Measurements from ENCODE around the gene RPP25L.

The RPP25L gene

DNA sequence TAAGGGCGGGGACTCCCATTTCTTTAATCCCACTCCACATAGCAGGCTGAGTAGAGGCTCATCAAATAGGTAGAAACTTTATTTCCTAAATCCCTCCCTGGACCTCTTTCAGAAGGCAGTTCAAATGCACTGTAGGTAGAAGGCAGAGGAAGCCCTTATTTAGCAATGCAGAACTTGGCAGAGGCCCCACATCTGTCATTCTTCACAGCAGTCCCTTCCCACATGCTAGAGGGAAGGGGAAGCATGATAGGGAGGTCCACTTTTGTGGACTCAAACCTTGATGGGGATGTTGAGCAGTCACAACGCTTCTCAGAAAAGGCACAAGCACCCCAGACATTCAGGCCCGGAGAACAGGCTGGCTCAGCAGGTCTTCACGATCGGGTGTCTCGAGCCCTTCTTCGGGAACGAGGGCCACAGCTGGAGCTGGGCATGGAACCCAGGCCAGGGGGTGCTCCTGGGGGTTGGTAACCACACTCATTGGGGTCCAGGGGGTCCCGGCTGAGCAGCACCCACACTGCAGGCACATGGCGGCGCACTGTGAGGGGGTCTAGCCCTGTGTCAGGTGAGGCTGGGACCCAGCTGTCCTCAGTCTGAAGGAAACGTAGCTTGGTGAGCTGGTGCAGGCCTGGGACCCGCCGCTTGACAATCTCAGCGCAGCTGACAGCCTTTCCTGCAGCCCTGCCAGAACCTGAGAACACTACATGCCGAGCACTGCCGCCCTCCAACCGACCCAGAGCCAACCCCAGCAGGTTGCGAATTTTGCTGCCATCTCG is 1.3 kb downstream of the RPP25L start:
- no peak for DNase-seq

DNA sequence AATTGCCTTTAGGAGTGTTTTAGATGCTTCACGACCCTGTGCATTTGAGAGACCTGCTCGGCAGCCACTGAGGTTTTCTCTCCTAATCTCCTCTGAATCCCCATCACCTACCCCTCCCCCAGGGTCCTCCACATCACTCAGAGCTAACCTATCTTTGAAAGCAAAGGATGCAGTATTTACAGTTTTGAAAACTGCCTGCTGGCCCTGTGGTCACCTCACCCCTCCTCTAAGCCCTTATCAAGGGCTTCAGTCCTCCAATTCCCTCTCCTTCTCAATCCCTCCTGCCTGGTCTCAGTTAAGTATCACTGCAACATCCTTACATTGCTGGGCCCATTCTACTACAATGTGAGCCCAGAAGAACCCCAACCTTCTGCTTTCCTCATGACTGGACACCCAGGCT is 4.6 kb downstream of the RPP25L start:
- DNase-seq: no peak

- DNase-seq: no peak
Observed at GRCh38 chr9:34606905-34607304, 5.0 kb downstream of the RPP25L start.

GRCh38 chr9:34606190-34606589 is 5.7 kb downstream of the RPP25L start:
- no peak for DNase-seq

- DNase-seq: peak; percentile 81 to 83
Observed at GRCh38 chr9:34603610-34604231, 8.2 kb downstream of the RPP25L start.

GRCh38 chr9:34601937-34602573 is 9.8 kb downstream of the RPP25L start:
- DNase-seq: no peak

DNA sequence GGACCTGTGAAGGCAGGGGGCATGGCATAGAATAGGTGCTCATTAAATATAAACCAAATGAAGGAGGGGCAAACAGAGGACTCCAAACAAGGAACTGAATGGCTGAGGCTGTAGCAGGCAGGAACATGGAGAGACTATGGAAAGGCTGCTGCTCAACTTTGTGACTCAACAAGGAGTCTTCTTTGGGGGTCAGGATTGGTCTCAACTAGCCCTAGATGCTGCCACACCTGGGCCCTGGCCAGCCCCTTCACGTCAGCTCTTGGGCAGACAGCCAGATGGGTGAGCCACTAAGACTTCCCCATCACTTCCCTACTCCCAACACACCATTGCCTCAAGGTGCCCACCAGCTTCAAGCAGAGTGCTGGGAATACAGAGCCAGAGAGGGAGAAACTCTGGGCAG is 11.0 kb downstream of the RPP25L start:
- DNase-seq: no peak

- DNase-seq: no peak
Observed at GRCh38 chr9:34599546-34599945, 12.4 kb downstream of the RPP25L start.

DNA sequence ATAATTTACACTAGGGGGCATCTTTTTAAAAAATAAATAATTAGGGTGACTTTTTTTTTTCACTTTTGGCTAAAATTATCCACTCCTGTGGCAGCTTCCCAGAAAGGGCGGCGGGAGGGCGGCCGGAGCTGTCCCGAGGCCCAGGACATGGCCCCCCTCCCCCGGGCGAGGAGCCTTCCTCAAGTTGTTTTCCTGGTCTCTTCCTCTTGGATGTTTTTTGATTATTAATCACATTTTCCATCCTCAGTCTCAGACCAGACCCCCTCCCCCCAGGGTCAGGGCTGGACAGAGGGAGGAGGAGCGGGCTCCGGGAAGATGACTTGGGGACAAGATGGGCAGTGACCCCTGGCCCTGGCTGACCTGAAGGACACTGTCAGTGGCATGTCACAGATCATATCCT is 17.7 kb downstream of the RPP25L start:
- no peak for DNase-seq

- DNase-seq: no peak
Observed at GRCh38 chr9:34592895-34593601, 18.8 kb downstream of the RPP25L start.

DNA sequence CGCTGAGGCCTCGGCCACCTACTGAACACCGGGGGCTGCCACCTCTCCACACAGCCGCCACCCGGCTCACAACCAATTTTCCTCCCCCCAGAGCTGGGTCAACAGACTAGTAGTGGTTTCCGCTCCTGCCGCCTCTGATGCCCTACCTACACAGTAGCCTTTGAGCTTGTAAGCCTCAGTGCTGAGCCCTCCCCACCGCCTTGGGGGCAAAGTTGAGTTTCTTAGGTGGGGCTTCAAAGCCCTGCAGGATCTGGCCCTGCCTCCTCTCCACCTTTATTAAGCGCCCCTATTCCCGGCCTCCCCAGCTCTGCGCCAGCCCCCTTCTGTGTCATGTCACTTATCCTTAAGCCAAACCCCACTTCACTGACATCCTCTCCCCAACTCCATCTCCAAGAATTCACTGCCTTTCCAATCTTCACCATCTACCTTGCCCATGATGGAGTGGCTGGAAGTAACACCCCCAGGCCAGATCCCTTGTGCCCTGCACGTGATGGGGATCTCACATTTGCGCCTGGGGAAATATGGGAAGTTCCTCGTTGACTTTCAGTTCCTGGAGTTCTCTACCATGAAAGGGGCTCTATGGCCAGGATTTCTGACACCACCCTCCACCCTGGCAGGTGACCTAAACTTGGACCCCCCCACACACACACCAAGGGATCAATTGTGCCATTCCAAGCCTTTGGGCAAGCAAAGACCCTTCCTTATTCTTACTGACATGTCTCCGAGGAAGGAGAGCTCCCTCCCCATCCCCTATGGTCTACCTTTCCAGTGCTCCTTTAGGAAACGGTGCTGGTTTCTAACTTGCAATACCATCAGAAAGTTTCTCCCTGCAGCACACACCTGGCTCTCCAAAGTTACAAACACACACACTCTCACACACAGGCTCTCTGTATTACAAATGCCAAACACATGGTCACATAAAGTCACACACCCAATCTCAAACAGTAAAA is 19.7 kb downstream of the RPP25L start:
- no peak for DNase-seq

- peak; percentile 72 to 75 for DNase-seq
Observed at GRCh38 chr9:34591248-34591916, 20.5 kb downstream of the RPP25L start.

GRCh38 chr9:34590381-34591247 is 21.3 kb downstream of the RPP25L start:
- DNase-seq: no peak

DNA sequence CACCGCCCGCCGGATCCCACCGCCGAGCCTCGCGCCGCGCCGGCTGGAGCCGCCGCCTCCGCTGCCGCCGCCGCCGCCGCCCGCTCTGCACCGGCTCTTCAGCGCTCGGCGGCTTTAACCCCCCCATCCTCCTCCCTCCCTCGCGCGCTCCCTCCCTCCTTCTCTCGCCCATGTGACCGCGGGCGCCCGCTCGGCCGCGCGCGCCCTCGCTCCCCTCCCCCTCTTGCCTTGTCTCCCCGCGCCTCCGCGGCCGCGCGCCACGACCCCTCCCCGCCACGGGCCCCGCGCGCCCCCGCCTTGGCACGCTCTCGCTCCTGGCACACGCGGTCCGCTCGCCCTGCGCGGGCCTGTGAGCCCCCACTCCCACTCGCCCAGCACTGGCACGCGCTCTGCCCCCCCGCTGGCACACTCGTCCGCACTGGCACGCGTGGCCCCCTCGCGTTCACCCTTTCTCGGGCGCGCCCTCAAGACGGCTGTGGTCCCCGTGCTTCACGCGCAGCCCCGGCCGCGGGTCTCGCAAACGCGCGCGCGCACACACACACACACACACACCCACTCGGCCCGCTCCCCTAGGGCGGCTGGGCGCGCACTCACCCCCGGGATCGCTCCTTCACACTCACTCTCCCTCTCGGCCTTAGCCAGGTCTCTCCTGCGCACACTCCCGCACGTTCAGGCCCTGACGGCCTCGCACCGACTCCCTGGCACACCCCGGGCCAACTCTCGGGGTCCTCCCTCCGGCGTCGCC is 22.1 kb downstream of the RPP25L start, which contains the start of gene CNTFR:
CNTFR (minus strand) TSS at position 89 of the 745 bp plus-strand sequence. CDS start 20,743 bp downstream, outside the sequence.
- no peak for DNase-seq

GRCh38 chr9:34588671-34589635 is 22.9 kb downstream of the RPP25L start:
- no peak for DNase-seq

DNA sequence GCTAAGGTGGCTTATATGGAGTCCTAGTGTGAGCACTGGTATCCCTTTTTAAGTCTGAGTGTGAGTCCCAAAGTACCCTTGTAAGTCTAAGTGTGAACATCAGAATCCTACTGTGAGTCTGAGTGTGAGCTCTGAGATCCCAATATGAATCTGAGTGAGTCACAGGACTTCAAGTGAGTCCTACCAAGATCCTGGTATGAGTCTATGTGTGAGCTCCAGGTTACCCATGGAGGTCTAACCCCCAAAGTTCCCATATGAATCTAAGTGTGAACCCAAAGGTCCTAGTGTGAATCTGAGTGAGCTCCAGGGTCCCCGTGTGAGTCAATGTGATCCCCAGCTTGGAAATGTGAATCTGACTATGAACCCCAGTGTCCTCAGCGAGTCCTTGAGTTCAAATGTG is 24.6 kb downstream of the RPP25L start:
- no peak for DNase-seq

DNA sequence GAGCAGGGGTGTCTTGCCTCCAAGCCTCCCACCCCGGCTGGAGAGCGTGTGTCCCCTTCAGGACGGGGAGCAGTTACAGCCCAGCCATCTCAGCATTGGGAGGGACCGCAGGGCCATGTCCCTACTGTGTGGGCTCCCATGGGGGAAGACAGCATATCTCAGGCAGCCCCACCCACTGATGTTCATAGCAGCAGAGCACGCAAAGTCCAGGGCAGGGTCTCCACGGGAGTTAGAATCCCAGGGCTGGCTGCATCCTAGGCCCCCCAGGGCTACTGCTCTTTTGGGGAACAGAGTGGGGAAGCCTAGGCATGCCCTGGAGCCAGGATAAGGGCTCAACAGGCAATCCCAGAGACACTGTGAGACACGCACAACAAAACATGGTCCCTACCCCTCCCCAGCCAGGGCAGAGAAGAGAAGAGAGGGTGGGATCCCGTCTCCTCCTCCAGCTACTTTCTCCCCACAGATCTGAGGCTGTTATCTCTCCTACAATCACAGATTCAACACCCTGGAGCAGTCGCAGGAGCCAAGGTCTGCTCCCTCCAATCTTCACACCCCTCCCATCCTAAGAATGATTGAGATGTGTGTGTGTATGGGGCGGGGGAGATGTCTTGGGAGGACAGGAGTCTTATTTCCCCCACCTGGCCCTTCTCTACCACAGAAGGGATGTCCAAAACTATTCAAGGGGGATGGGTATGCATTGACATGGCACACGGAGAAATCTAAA is 25.8 kb downstream of the RPP25L start:
- no peak for DNase-seq

DNA sequence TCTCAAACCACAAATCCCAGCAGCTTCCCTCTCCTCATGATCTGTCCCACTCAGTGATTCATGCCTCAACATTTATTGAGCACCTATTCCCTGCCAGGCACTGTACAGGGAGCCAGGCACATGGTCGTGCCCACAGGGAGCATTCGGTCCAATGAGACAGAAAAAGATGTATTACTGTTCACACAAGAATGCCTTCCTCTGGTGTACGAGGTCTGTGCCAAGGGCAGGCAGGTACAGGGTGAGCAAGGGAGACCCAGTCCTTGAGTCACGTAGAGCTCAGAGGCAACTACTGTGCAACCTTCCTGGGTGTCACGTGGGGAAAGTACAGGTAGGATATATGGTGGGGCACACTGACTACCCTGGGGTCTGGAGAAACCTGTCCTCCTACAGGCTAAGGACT is 26.9 kb downstream of the RPP25L start:
- DNase-seq: no peak
